Testis (tissue), 2 donors: Measurements from ENCODE around the gene KRTAP5-3.

Experiments
- CTCF ChIP-seq, 3 experiments: fragments of 450-650 bp in 2 of 3; fragments of 200-600 bp in 1 of 3; sonication (generic) in 1 of 3; IDR thresholded peaks; one replicate each; pipeline ENCODE4 v1.5.1; 2016 to 2019; ENCODE audit warnings: antibody characterized with exemption in 3 of 3, mild to moderate bottlenecking in 2 of 3, moderate library complexity in 1 of 3
- POLR2A ChIP-seq: fragments of 450-650 bp; IDR thresholded peaks from one replicate; pipeline ENCODE4 v1.6.1; 2017; ENCODE audit warnings: antibody characterized with exemption, mild to moderate bottlenecking, moderate library complexity

- TF ChIP-seq POLR2A: no peak
- TF ChIP-seq CTCF (IDR thresholded peaks at IDR 0.05): no peak
Measured at GRCh38 chr11:1562469-1563148, 45.7 kb downstream of the KRTAP5-3 start.
